Fibroblast of villous mesenchyme (primary cell): ENCODE results near the gene ANKH. TPM values are rescaled to one million over a fixed set of nuclear protein-coding genes. Genes with fewer than 3 reads are reported as not detected.

Experiments
- DNase-seq: peaks from one replicate; pipeline ENCODE4 v3.0.0-alpha.2; 2010; ENCODE audit warnings: low read depth
- H3K4me3 ChIP-seq: 2 replicates; pipeline ENCODE4 v1.5.1; 2011; ENCODE audit warnings: low read depth, mild to moderate bottlenecking, low read length
- CTCF ChIP-seq: IDR thresholded peaks from 2 replicates; pipeline ENCODE4 v1.5.1; 2012; ENCODE audit warnings: low read depth, mild to moderate bottlenecking, low read length; ENCODE audit not compliant: insufficient read depth
- total RNA-seq: library from RNA; depleted of rRNA; stranded (reverse); fragments of >200 nt; gene quantifications from 2 replicates; pipeline ENCODE4 v1.2.3, GENCODE V29; 2012

ANKH gene
- total RNA-seq, 1 donor = 8.2 TPM

DNA sequence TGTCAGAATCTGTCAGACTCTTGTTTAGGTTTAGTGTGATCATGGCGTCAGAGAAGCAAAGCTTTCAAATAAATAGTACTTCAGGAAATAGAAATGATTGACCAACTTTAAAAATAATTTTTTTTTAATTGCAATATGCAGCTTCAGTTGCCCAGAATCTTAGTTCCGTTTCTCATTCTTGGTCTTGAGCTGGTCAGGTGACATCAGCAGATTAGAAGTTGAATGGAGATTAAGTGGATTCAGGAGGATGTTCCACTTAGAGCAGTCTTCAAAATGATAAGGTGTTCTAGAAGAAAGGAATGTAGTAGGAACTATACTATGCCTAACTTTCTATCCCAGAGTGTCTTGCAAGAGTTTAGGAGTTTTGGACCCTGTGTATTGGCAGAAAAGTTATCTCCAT lies 176.4 kb downstream of the ANKH start:
- no peak for DNase-seq
- no peak for TF ChIP-seq CTCF
- no peak overlapping the region for H3K4me3 ChIP-seq

- no peak overlapping the region for H3K4me3 ChIP-seq
- no peak for TF ChIP-seq CTCF
Observed at GRCh38 chr5:14693070-14693469, 178.5 kb downstream of the ANKH start.

GRCh38 chr5:14687023-14687665 lies 184.4 kb downstream of the ANKH start:
- H3K4me3 ChIP-seq = no peak overlapping the region
- peak; percentile 54 for DNase-seq
- TF ChIP-seq CTCF = peak; percentile 19

More at GRCh38 chr5:14693070-14693469, 178.5 kb downstream of the ANKH start:
- DNase-seq = no peak

DNA sequence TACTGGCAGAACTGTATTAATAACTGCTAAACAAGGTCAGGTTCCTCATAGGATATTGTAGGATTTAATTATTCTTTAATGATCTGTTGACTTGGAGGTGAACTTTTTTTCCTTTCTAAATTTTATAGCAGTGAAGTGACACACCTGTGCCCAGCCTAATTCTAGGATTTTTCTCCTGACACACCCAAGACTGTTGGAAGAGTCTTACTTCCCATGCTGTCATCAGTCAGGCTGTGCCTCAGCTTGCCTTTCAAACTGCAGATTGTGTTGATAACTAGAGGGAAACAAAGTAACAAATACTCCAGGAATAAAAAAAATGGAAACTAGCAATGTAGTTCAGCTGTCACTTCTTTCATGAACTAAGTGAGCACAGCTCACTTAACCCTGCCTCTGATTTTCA lies 185.1 kb downstream of the ANKH start:
- no peak for TF ChIP-seq CTCF
- no peak overlapping the region for H3K4me3 ChIP-seq
- DNase-seq = no peak

GRCh38 chr5:14685757-14686156 lies 185.8 kb downstream of the ANKH start:
- no peak overlapping the region for H3K4me3 ChIP-seq
- TF ChIP-seq CTCF = peak; percentile 78
- peak; percentile 67 for DNase-seq

- no peak for DNase-seq
- TF ChIP-seq CTCF = no peak
- no peak overlapping the region for H3K4me3 ChIP-seq
Observed at GRCh38 chr5:14684757-14685156, 186.8 kb downstream of the ANKH start.

DNA sequence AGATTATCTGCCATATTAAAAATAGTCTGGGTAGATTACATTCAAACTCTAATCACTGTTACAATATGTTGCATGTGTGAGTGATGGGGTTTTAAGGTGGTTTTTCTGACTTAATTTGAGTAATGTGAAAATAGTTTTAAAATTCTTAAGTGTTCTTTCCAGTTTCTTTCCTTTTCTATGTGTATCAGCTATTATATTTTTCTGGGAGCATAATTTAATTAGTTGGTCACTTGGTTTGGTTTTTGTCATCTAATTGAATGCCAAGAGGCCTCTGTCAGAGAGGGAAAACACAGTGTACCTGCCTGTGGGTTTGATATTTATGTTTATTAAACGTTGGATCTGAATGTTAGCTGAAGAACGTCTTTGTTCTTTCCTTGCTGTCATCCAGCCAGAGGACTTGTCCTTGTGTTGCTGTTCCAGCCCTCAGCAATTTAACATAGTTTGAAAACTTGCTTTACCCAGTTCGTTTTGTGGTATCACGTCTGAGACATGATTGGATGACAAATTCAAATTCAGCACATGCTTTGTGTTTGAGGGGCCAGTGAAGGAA lies 187.6 kb downstream of the ANKH start:
- H3K4me3 ChIP-seq = no peak overlapping the region
- no peak for TF ChIP-seq CTCF
- DNase-seq = no peak
